Central memory CD8-positive, alpha-beta T cell (primary cell): Measurements from ENCODE around the gene TMEM131L.
"Not testable (repeated sequence)": the region's sequence is repeated elsewhere in the genome, so short reads cannot be mapped to it uniquely, and the experiment has no call there.

Experiments used
- ATAC-seq: fragments of 150-1000 bp; cut with Tn5 transposase; replicated peaks from 2 replicates; pipeline ENCODE4 v1.10.0; 2022; ENCODE audit warnings: mild to moderate bottlenecking, moderate FRiP score, moderate number of reproducible peaks; ENCODE audit not compliant: poor library complexity, severe bottlenecking; ENCODE audit errors: extremely low read depth
- DNase-seq, 2 donors: peaks; one replicate each; pipeline ENCODE4 v3.0.0; 2021; ENCODE audit warnings: low spot score in 2 of 2
- H3K27ac Mint-ChIP-seq: one replicate; pipeline ENCODE4 v1.8.0; 2022; ENCODE audit warnings: low read depth, mild to moderate bottlenecking, moderate library complexity, mixed read lengths
- H3K27me3 Mint-ChIP-seq: one replicate; pipeline ENCODE4 v1.8.0; 2022; ENCODE audit warnings: mixed read lengths
- H3K36me3 Mint-ChIP-seq: one replicate; pipeline ENCODE4 v1.8.0; 2022; ENCODE audit warnings: mild to moderate bottlenecking, moderate library complexity, mixed read lengths; ENCODE audit not compliant: insufficient read depth
- H3K4me1 Mint-ChIP-seq: one replicate; pipeline ENCODE4 v1.8.0; 2022; ENCODE audit warnings: mixed read lengths
- H3K4me3 Mint-ChIP-seq: one replicate; pipeline ENCODE4 v1.8.0; 2022; ENCODE audit warnings: mild to moderate bottlenecking, moderate library complexity, mixed read lengths
- H3K9me3 Mint-ChIP-seq: one replicate; pipeline ENCODE4 v1.8.0; 2022; ENCODE audit warnings: mixed read lengths

The TMEM131L gene

GRCh38 chr4:153602758-153603157, 136.6 kb downstream of the TMEM131L start:
- peaks cover 70% of the 10 kb centered on the region for H3K36me3 Mint-ChIP-seq
- H3K27ac Mint-ChIP-seq = peak overlapping the region; percentile 23
- no peak for ATAC-seq

GRCh38 chr4:153603258-153603657, 137.1 kb downstream of the TMEM131L start:
- no peaks in the 10 kb centered on the region for H3K9me3 Mint-ChIP-seq
- DNase-seq (no peak), ATAC-seq (no peak)
- H3K4me1 Mint-ChIP-seq = peaks cover 6% of the 10 kb centered on the region
- H3K4me3 Mint-ChIP-seq = no peak overlapping the region
- no peaks in the 10 kb centered on the region for H3K27me3 Mint-ChIP-seq
- no peak overlapping the region for H3K27ac Mint-ChIP-seq
- peaks cover 68% of the 10 kb centered on the region for H3K36me3 Mint-ChIP-seq

More at GRCh38 chr4:153602758-153603157, 136.6 kb downstream of the TMEM131L start:
- no peak overlapping the region for H3K4me3 Mint-ChIP-seq
- no peaks in the 10 kb centered on the region for H3K9me3 Mint-ChIP-seq
- no peaks in the 10 kb centered on the region for H3K27me3 Mint-ChIP-seq
- DNase-seq = no peak
- peaks cover 6% of the 10 kb centered on the region for H3K4me1 Mint-ChIP-seq

- ATAC-seq (no peak), DNase-seq (no peak)
- H3K27me3 Mint-ChIP-seq = no peaks in the 10 kb centered on the region
- H3K4me3 Mint-ChIP-seq = no peak overlapping the region
- H3K4me1 Mint-ChIP-seq = peaks cover 8% of the 10 kb centered on the region
- H3K36me3 Mint-ChIP-seq = peaks cover 63% of the 10 kb centered on the region
- no peak overlapping the region for H3K27ac Mint-ChIP-seq
- H3K9me3 Mint-ChIP-seq = no peaks in the 10 kb centered on the region
Observed at GRCh38 chr4:153603835-153604234, 137.7 kb downstream of the TMEM131L start.

- ATAC-seq, H3K27ac Mint-ChIP-seq: not testable (repeated sequence)
Observed at GRCh38 chr4:153609070-153609469, 142.9 kb downstream of the TMEM131L start.

GRCh38 chr4:153610623-153611376, 144.6 kb downstream of the TMEM131L start:
- Mint-ChIP-seq H3K27ac (no peak overlapping the region), H3K36me3 (peaks cover 48% of the 10 kb centered on the region), H3K4me1 (peaks cover 33% of the 10 kb centered on the region), H3K9me3 (no peaks in the 10 kb centered on the region), H3K27me3 (no peaks in the 10 kb centered on the region), H3K4me3 (no peak overlapping the region)
- no peak for DNase-seq
- no peak for ATAC-seq

More at GRCh38 chr4:153609070-153609469, 142.9 kb downstream of the TMEM131L start:
- not testable (repeated sequence) for H3K27me3 Mint-ChIP-seq, H3K9me3 Mint-ChIP-seq, DNase-seq, H3K4me3 Mint-ChIP-seq
- H3K4me1 Mint-ChIP-seq = peaks cover 16% of the 10 kb centered on the region
- peaks cover 54% of the 10 kb centered on the region for H3K36me3 Mint-ChIP-seq

- peak overlapping the region; percentile 19 for H3K27ac Mint-ChIP-seq
- no peak for ATAC-seq
- no peaks in the 10 kb centered on the region for H3K27me3 Mint-ChIP-seq
- no peaks in the 10 kb centered on the region for H3K9me3 Mint-ChIP-seq
- peaks cover 39% of the 10 kb centered on the region for H3K4me1 Mint-ChIP-seq
- peaks cover 47% of the 10 kb centered on the region for H3K36me3 Mint-ChIP-seq
- DNase-seq = no peak
- H3K4me3 Mint-ChIP-seq = no peak overlapping the region
Observed at GRCh38 chr4:153611679-153612078, 145.5 kb downstream of the TMEM131L start.

- H3K9me3 Mint-ChIP-seq = no peaks in the 10 kb centered on the region
- no peak overlapping the region for H3K27ac Mint-ChIP-seq
- H3K4me3 Mint-ChIP-seq = no peak overlapping the region
- H3K27me3 Mint-ChIP-seq = no peaks in the 10 kb centered on the region
- DNase-seq = no peak
- ATAC-seq = no peak
- H3K4me1 Mint-ChIP-seq = peaks cover 39% of the 10 kb centered on the region
- peaks cover 48% of the 10 kb centered on the region for H3K36me3 Mint-ChIP-seq
Observed at GRCh38 chr4:153612878-153613277, 146.7 kb downstream of the TMEM131L start.

GRCh38 chr4:153616006-153616555, 149.9 kb downstream of the TMEM131L start:
- Mint-ChIP-seq H3K4me3 (no peak overlapping the region), H3K4me1 (peaks cover 28% of the 10 kb centered on the region), H3K36me3 (peaks cover 56% of the 10 kb centered on the region), H3K9me3 (no peaks in the 10 kb centered on the region), H3K27me3 (no peaks in the 10 kb centered on the region), H3K27ac (no peak overlapping the region)
- ATAC-seq (no peak), DNase-seq (no peak)

GRCh38 chr4:153618833-153619232, 152.7 kb downstream of the TMEM131L start:
- ATAC-seq (no peak), DNase-seq (no peak)
- Mint-ChIP-seq H3K36me3 (peaks cover 61% of the 10 kb centered on the region), H3K4me1 (peaks cover 33% of the 10 kb centered on the region), H3K27ac (no peak overlapping the region), H3K4me3 (no peak overlapping the region), H3K27me3 (no peaks in the 10 kb centered on the region), H3K9me3 (no peaks in the 10 kb centered on the region)

GRCh38 chr4:153619811-153620210, 153.7 kb downstream of the TMEM131L start:
- Mint-ChIP-seq H3K4me3 (no peak overlapping the region), H3K36me3 (peaks cover 62% of the 10 kb centered on the region), H3K9me3 (no peaks in the 10 kb centered on the region), H3K4me1 (peaks cover 23% of the 10 kb centered on the region), H3K27me3 (no peaks in the 10 kb centered on the region), H3K27ac (peak overlapping the region; percentile 50)
- DNase-seq = no peak
- ATAC-seq = no peak

GRCh38 chr4:153620352-153620751, 154.2 kb downstream of the TMEM131L start:
- peak overlapping the region; percentile 50 for H3K27ac Mint-ChIP-seq

GRCh38 chr4:153622093-153622492, 155.9 kb downstream of the TMEM131L start:
- Mint-ChIP-seq H3K36me3 (peaks cover 72% of the 10 kb centered on the region), H3K27ac (no peak overlapping the region), H3K4me1 (peaks cover 7% of the 10 kb centered on the region), H3K4me3 (no peak overlapping the region), H3K27me3 (no peaks in the 10 kb centered on the region), H3K9me3 (no peaks in the 10 kb centered on the region)
- ATAC-seq = no peak
- no peak for DNase-seq

More at GRCh38 chr4:153620352-153620751, 154.2 kb downstream of the TMEM131L start:
- no peaks in the 10 kb centered on the region for H3K27me3 Mint-ChIP-seq
- no peak overlapping the region for H3K4me3 Mint-ChIP-seq
- no peak for DNase-seq
- ATAC-seq = no peak
- H3K36me3 Mint-ChIP-seq = peaks cover 64% of the 10 kb centered on the region
- no peaks in the 10 kb centered on the region for H3K9me3 Mint-ChIP-seq
- H3K4me1 Mint-ChIP-seq = peaks cover 18% of the 10 kb centered on the region

- H3K4me1 Mint-ChIP-seq = peaks cover 7% of the 10 kb centered on the region
- ATAC-seq (no peak), DNase-seq (no peak)
- H3K36me3 Mint-ChIP-seq = peaks cover 74% of the 10 kb centered on the region
- H3K27me3 Mint-ChIP-seq = no peaks in the 10 kb centered on the region
- H3K4me3 Mint-ChIP-seq = no peak overlapping the region
- H3K9me3 Mint-ChIP-seq = no peaks in the 10 kb centered on the region
- H3K27ac Mint-ChIP-seq = no peak overlapping the region
Observed at GRCh38 chr4:153622778-153623240, 156.6 kb downstream of the TMEM131L start.
